NCI-H2107 treated with DMSO at 0.1 percent for 48 hours (cell line): ENCODE measurements around the gene HECTD1.
"Not testable (repeated sequence)": the region's sequence is repeated elsewhere in the genome, so short reads cannot be mapped to it uniquely, and the experiment has no call there.

Source experiments
- DNase-seq: peaks from one replicate; lab custom pipeline; 2025; ENCODE audit not compliant: unreplicated experiment; lab: John Stamatoyannopoulos, UW

Gene HECTD1

GRCh38 chr14:31096255-31096654 is 111.3 kb downstream of the HECTD1 start:
- no peak for DNase-seq

- DNase-seq: not testable (repeated sequence)
Measured at GRCh38 chr14:31095817-31096216, 111.8 kb downstream of the HECTD1 start.

GRCh38 chr14:31093884-31094839 is 113.4 kb downstream of the HECTD1 start:
- not testable (repeated sequence) for DNase-seq

GRCh38 chr14:31092160-31092708 is 115.4 kb downstream of the HECTD1 start:
- DNase-seq: no peak

DNA sequence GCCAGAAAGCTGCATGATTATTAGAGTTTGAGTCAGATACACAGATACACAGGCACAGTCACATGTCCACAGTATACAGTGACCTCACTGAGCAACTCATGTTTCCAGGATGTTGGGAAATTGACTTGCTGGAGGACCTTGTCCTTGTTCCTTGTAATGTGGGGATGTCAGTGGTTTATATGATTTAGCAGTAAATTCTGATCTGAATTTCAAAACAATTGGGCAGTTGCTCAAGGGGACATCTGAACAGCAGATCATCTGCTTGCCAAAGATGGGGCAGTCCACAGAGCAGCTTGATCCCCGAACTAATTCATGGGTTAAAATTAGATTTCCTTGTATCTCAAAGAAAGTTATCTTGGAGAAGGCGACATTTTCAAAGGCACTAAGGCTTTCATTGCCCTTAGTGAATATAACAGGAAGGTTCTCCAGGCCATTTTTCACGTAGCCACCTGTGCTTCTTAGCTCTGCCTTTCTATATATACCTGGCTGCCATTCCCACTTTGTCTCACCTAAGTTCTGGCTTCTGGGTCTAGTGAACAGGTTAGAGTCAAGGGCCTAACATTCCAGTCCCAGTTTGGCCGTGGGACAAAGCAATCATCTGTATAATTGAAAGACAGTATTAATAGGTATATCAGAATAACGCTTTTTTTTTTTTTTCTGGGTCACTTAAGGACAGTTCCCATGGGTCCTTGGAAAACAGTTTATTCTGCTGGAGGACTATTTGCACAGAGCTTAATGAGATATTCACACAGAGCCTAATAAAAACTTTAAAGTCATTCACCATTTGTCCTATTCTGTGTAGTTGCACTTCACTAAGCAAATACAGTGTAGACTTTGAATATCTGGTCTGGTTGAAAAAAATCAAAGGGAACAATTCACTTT is 116.5 kb downstream of the HECTD1 start:
- DNase-seq: no peak

- not testable (repeated sequence) for DNase-seq
Measured at GRCh38 chr14:31086466-31086865, 121.1 kb downstream of the HECTD1 start.

GRCh38 chr14:31085027-31085426 is 122.6 kb downstream of the HECTD1 start:
- no peak for DNase-seq

DNA sequence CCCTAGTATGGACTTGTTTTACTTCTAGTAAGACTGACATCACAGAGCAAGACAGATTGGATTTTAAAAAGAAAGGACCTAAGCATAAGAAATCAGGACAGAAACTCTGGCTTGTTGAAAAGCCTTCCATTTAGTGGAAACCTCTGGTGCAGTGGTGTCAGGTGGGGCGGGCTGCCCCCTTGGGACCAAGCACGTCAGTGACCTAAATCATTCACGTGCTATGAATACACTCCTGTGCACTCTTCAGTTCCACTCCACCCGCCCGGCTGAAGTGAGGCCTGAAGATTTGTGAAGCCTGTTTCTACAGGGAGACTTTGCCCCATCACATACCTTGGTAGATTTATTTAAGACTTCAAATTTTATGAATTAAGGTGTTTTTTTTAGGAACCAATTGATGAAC is 123.2 kb downstream of the HECTD1 start:
- no peak for DNase-seq

DNA sequence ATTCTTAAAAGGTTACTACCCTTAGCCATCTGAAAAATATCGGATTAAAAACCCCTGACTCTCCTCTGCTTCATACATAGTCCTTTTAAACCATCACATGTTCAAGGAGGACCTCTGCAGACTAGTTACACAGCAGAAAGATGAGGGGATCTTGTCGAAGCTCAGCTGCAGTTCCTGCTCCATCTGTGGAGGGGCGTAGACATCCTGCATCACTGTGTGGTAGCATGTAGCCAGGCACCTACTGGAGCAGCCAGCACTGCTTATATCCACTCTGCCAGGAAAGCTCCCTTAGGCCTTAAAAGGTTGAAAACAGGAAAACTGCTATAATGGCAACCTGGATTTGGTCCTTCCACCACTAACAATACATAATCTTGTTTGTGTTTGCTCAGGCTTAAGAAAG is 123.8 kb downstream of the HECTD1 start:
- DNase-seq: no peak

DNA sequence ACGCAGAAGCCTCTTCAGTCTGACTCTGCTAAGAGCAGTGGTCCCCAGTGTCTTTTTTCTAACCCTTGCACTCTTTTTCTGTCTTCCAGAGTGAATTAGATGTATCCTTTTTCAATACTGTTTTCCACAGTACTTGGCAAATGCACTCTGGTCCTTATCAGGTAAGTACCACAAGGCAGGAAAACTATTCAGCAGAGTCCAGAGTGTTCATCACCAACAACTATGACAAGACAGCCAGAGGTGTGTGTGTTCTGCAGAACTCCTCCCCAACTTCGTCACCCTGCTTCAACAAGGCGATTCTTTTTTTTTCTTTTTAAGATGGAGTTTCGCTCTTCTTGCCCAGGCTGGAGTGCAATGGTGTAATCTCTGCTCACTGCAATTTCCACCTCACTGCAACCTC is 127.1 kb downstream of the HECTD1 start:
- DNase-seq: no peak

DNA sequence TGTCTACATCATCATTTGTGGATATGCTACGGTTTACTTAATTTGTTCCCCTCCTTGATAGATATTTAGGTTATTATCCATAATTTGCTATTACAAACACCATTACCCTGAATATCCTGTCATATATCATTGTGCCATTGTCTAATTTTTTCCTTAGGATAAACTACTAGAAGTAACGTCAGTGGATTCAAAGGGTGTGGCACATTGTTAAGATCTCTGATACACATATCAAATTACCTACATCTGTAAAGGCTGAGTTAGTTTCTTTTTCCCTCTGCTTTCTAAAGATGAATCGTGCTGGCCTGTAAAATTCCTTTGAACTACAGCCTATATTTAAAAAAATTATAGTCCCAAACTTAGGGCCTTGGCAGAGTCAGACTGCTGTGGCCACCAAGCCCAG is 127.5 kb downstream of the HECTD1 start:
- no peak for DNase-seq

DNA sequence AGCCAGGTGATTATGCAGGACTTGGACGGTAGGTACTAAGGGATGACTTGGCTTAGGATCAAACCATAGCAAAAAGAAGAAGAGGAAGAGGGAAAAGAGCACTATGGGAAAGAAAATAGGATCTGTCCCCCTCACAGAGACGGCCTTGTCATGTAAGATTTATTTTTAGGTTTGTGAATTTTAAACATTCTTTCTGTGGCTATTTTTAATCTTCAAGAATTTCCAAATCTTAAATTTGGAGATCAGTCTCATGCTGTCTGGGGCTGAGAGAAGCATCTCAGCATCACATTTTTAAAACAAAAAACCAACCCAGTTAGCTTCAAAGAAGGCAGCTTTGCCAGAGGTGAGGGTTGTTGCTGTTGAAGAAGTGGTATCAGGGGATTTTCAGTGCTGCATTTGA is 128.8 kb downstream of the HECTD1 start:
- DNase-seq: no peak

DNA sequence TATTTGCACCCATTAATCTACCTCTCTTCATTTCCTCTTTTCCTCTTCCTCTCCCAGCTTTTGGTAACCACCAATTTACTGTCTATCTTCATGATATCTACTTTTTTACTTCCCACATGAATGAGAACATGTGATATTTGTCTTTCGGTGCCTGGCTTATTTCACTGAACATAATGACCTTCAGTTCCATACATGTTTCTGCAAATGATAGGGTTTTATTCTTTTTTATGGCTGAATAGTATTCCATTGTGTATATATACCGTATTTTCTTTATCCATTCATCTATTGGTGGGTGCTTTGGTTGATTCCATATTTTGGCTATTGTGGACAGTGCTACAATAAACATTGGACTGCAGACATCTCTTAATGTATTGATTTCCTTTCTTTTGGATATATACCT is 132.4 kb downstream of the HECTD1 start:
- DNase-seq: no peak

- no peak for DNase-seq
Measured at GRCh38 chr14:31071151-31071550, 136.4 kb downstream of the HECTD1 start.

DNA sequence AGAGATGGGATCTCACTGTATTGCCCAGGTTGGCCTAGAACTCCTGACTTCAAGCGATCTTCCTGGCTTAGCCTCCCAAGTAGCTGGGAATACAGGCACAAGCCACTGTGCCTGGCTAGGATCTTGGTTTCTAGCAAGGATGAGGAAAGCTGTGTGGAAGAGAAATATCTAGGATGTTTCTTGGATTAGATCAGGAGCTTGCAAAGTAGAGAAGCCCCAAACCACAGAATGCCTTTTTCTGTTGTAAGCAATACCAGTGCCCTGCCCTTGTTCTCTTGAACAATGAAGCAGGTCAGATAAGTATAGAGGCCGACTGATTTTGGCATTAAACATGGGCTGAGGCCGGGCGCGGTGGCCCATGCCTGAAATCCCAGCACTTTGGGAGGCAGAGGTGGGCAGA is 137.2 kb downstream of the HECTD1 start:
- no peak for DNase-seq

DNA sequence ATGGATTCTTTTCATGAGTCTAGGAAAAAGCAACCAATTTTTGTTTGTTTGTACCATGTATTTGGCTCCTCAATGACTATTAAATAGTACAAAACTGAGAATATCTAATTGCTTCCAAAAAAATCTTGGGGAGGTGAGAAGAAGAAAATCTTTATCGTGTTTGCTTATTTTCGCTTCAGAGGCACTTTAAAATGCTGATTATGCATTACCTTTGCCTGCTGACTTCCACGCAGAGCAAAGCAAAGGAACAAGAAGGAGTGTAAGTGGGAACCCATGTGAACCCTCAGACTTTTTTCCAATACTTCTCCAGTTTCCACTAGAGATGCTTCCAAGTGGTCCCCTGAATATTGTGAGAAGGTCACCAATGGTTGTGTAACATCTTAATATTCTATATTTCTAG is 138.2 kb downstream of the HECTD1 start:
- DNase-seq: no peak

DNA sequence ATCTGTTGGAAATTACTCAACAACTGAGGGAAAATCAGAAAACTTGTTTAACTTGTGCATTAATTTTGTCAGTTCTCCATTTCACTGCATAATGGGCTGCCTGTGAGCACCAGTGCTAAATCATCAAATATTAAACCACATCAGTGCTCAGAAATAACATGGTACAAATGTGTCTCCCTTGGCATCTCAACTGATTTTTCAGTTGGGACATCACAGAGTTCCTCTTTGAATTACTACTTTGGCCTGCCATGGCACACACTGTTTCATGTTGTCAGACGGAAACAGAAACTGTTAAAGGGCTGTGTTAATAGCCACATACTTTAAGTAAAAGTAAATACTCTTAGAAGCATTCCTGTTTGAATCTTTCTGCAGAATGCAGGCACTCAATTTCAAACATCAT is 139.4 kb downstream of the HECTD1 start:
- DNase-seq: no peak

DNA sequence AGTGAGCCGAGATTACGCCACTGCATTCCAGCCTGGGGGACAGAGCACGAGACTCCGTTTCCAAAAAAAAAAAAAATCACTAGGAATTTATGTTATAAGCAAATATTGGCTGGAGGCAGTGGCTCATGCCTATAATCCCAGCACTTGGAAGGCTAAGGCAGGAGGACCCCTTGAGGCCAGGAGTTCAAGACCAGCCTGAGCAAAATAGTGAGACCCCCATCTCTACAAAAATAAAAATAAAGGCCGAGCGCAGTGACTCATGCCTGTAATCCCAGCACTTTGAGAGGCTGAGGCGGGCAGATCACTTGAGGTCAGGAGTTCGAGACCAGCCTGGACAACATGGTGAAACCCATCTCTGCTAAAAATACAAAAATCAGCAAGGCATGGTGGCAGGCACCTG is 144.7 kb downstream of the HECTD1 start:
- not testable (repeated sequence) for DNase-seq

DNA sequence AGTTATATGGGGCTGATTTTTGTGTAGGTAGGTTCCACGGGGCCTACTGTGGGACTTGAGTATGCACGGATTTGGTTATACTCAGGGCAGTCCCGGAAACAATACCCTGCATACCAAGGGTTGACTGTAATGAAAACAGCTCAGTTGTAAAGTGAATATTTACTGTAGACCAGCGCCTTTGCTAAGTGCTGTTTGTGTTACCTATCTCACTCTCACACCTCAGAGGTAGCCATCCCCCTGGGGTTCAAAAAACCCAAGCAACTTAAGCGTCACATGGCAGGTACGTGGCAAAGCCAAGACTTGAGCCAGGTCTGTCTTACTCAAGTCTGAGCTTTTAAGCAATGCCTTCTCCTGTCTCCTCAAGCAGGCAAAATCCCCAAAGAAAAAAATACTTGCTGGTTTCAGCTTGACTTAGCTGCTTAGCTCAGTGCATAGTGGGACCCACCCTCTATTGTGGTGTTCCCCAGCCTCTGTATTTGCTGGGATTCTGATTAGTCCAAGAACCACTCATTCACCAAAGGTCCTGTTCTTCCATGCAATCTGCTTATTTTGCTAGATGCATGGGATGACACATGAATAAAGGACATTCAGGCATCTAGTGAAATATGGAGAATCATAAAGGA is 147.2 kb downstream of the HECTD1 start:
- DNase-seq: no peak

DNA sequence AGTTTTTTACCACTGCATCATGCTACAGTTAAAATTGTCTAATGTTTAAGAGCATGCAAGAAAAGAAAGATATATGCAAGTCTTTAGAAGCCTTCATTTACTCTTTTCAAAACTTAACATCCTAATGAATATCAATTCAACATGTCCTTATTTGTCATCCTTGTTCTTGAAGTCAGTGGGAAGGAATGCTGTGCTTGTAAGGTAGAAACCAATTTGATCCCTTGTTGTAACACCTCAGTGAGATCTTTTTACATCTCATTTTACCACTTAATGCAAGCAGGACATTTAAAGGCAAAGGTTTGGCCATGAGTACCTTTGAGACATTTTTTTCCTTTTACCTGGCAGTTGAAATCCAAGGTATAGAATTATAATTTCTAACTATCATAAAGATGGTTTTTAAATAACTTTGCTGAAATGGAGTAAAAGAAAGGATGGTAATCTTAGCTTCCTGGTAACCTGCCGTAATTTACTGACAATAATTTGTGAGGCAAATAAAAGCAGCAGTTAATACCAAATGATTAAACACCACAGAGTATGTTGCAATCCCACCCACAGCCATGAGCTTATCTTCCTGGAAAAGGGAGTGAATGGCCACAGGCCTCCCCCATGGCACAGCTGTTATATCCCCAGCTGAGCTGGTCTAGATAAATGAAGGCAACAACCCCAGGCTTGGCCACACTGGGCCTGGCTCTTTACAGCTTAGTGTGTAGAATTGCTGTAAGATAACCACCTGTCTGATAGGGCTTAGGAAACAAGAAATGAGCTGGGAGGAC is 148.3 kb downstream of the HECTD1 start:
- no peak for DNase-seq
